K562 (cell line): ENCODE measurements around the gene COQ10B.

ENCODE experiments used
- CTCF ChIP-seq, 3 experiments: IDR thresholded peaks in 2 of 3; conservative IDR thresholded peaks in 1 of 3; 2 replicates each; pipeline ENCODE4 v1.5.1; 2011 to 2012; ENCODE audit warnings: low read length in 3 of 3, mild to moderate bottlenecking in 3 of 3, control low read depth in 2 of 3, improper control_type of control experiment in 1 of 3, inconsistent platforms in 1 of 3, low read depth in 1 of 3, mixed read lengths in 1 of 3, moderate library complexity in 1 of 3; ENCODE audit not compliant: insufficient read depth in 2 of 3
- NFE2L1 ChIP-seq: fragments of 450-650 bp; IDR thresholded peaks from 2 replicates; pipeline ENCODE4 v1.6.1; 2016; ENCODE audit warnings: missing genetic modification characterization, low read depth, mild to moderate bottlenecking, missing compliant biosample characterization, moderate library complexity, borderline replicate concordance
- NR4A1 ChIP-seq, 2 experiments: fragments of 250-450 bp in 1 of 2; fragments of 450-650 bp in 1 of 2; sonication (Bioruptor Pico) in 1 of 2; IDR thresholded peaks; 2 replicates each; pipeline versions ENCODE4 v1.4.0 to v1.6.1; 2016 to 2020; ENCODE audit warnings: mild to moderate bottlenecking in 2 of 2, missing compliant biosample characterization in 1 of 2, missing genetic modification characterization in 1 of 2, moderate library complexity in 1 of 2
- RBBP5 ChIP-seq: fragments of 200-600 bp; sonication (generic); IDR thresholded peaks from 2 replicates; pipeline ENCODE4 v1.6.1; 2012; ENCODE audit warnings: borderline replicate concordance, mild to moderate bottlenecking, low read length, control low read depth, inconsistent platforms; ENCODE audit not compliant: insufficient read depth, poor library complexity, severe bottlenecking
- RERE ChIP-seq: sonication (generic); formaldehyde crosslinking; IDR thresholded peaks from 2 replicates; pipeline ENCODE4 v1.8.0; 2023; ENCODE audit warnings: missing genetic modification reagents, mild to moderate bottlenecking, borderline replicate concordance
- SIN3B ChIP-seq: fragments of 450-650 bp; IDR thresholded peaks from 2 replicates; pipeline ENCODE4 v1.6.1; 2017; ENCODE audit warnings: low read depth, mild to moderate bottlenecking, moderate library complexity
- SMARCB1 ChIP-seq: IDR thresholded peaks from 2 replicates; pipeline ENCODE4 v1.6.1; 2011; ENCODE audit warnings: improper control_type of control experiment, low read depth; ENCODE audit not compliant: insufficient read length
- ZBTB8A ChIP-seq: fragments of 450-650 bp; IDR thresholded peaks from 2 replicates; pipeline ENCODE4 v1.6.1; 2018; ENCODE audit warnings: mild to moderate bottlenecking, moderate library complexity; ENCODE audit not compliant: partially characterized antibody
- ZFP36 ChIP-seq: fragments of 150-350 bp; IDR thresholded peaks from 2 replicates; pipeline ENCODE4 v1.6.1; 2018; ENCODE audit warnings: low read length, low read depth; ENCODE audit not compliant: partially characterized antibody
- ZNF224 ChIP-seq: sonication (generic); formaldehyde crosslinking; IDR thresholded peaks from 2 replicates; pipeline ENCODE4 v1.8.0; 2022; ENCODE audit warnings: mild to moderate bottlenecking, missing genetic modification reagents
- ZNF398 ChIP-seq: fragments of 250-450 bp; sonication (Bioruptor Pico); IDR thresholded peaks from 2 replicates; pipeline ENCODE4 v1.8.0; 2021; ENCODE audit warnings: moderate library complexity, mild to moderate bottlenecking, inconsistent platforms
- ZNF592 ChIP-seq: fragments of 450-650 bp; IDR thresholded peaks from 2 replicates; pipeline ENCODE4 v1.6.1; 2017; ENCODE audit warnings: antibody characterized with exemption, mild to moderate bottlenecking
- ZNF707 ChIP-seq: fragments of 250-450 bp; sonication (Bioruptor Pico); conservative IDR thresholded peaks from 2 replicates; pipeline ENCODE4 v1.8.0; 2022; ENCODE audit warnings: inconsistent platforms, mild to moderate bottlenecking, moderate library complexity

- TF ChIP-seq NFE2L1 (tag) (no peak), ZNF398 (CRISPR knock-in tag) (no peak), ZNF592 (no peak), SIN3B (no peak), RBBP5 (no peak), ZNF707 (CRISPR knock-in tag) (no peak), ZNF224 (no peak), NR4A1 (CRISPR knock-in tag; IDR thresholded peaks at IDR 0.05) (no peak), NR4A1 (tag; IDR thresholded peaks at IDR 0.05) (no peak), CTCF (IDR thresholded peaks at IDR 0.05 in 2 of 3, conservative IDR thresholded peaks at IDR 0.05 in 1 of 3; ENCODE audit: insufficient read depth in 2 of 3, low read depth in 1 of 3, low read length in 3 of 3) (no peak), ZFP36 (no peak), SMARCB1 (no peak), RERE (CRISPR knock-in tag) (no peak), ZBTB8A (no peak)
Observed at GRCh38 chr2:197497326-197497725, 44.0 kb downstream of the COQ10B start.
